SKM-1 treated with dmso at 0.1 percent for 144 hours (cell line): Measurements from ENCODE around the gene MSH6.
"Not testable (repeated sequence)": the region's sequence is repeated elsewhere in the genome, so short reads cannot be mapped to it uniquely, and the experiment has no call there.

ENCODE experiments used
- DNase-seq: peaks from one replicate; lab custom pipeline; 2025; ENCODE audit not compliant: unreplicated experiment; lab: John Stamatoyannopoulos, UW

The MSH6 gene

DNA sequence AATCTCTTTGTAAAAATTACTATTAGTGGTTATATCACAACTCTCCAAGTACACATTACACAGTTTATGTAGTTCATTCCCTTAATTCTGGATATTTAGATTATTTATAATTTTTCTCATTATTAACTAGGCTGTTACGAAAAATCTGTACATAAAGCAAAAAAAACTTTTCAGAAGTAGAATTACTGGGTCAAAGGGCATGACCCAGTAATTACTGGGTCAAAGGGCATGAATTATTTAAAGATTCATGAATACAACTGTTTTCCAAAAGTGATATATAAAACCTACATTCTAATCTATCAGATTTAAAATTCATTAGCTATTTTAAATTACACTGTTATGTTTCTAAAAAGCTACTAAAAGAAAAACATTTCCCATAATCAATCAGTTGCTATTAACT lies 55.3 kb downstream of the MSH6 start:
- no peak for DNase-seq

DNA sequence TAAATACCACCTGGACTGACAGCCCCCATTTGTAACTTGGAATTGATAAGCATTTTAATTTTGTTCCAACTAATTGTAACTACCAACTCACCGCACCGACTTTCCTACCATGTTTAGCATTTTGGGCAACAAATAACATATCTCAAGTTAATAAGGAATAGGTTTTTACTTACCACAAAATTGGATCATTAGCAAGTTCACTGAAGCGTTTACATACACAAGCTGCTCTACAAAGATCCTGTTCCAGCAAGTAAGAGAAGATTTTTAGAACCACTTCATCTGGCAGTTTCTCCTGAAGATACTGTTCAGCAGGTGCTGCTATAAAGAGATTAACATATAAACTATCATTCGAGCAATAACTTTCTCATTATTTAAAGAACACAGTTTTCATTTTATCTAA lies 55.7 kb downstream of the MSH6 start:
- DNase-seq, result no peak

DNA sequence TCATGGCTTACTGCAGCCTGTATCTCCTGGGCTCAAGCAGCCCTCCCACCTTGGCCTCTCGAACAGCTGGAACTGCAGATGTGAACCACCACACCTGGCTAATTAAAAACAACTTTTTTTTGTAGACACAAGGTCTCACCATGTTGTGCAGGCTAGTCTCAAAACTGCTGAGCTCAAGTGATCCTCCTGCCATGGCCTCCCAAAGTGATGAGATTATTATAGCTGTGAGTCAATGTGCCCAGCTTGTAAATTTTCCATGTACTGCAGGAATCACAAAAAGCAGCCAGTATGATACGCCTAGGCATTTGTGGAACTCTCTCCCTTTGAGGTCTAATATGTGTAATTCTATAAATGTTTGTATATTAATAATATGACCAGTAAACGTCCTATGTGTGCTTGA lies 59.9 kb downstream of the MSH6 start:
- no peak for DNase-seq

DNA sequence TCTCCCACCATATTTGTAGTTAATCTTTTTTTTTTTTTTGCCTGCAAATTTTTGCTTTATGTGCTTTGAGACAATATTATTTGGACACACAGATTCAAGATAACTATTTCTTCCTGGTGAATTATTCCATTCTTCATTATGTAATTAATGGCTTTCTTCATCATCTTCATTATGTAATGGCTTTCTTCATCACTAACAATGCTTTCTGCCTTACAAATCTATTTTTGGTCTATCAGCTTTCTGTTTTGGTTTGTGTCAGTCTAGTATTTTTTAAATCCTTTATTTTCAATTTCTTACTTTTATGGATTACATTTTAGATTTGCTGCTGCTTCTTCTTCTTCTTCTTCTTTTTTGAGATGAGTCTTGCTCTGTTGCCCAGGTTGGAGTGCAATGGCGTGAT lies 60.5 kb downstream of the MSH6 start:
- DNase-seq, result no peak

DNA sequence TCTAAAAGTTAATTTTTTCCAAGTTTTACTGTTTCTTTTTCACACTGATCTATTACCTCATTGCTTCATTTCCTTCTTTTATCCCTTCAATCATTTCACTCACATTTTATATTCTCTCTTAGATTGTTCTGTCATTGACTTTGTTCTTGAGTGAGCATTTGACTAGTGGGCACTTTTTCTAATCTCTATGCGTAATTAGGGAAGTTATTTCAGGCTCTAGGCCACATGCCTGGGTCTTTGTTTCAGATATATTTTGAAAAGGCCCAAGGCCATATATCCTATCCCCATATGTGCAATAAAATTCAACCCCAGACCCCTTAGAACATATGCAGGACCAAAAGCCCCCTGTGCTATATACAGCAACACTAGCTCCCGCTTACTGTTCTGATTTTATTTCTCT lies 61.2 kb downstream of the MSH6 start:
- DNase-seq, result no peak

DNA sequence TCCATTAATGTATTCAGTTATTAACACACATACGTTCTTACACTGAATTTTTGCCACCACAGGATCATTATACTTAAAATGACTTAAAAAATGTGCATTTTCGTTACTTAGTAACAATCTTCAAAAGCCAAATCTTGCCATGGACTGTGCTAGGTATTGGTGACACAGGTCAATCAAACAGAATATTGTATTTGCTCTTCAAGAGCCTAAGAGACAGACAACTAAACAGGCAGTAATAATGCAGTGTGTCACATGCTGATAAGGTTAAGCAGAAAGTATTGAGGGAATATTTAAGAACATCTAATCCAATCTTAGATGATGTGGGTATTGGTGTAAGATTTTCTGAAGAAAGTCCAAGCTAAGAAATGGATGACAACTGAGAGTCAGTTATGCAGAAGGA lies 66.4 kb downstream of the MSH6 start:
- DNase-seq, result no peak

DNA sequence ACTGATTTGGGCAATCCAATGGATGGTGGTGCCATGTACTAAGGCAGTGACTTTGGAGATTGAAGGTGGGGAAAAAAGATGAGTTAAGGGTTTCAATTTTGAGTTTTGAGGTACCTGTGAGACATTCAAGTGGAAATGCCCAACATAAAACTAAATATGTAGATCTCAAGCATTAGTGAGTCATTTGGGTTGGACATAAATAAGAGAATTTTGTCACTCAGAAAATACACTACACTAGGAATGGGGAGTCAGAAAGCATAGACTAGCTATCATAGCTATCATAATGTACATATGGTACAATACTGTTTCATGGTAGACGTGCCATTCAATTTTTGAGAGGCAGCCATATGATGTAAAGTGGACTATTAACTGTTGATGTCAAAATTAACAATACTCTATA lies 67.3 kb downstream of the MSH6 start:
- no peak for DNase-seq

DNA sequence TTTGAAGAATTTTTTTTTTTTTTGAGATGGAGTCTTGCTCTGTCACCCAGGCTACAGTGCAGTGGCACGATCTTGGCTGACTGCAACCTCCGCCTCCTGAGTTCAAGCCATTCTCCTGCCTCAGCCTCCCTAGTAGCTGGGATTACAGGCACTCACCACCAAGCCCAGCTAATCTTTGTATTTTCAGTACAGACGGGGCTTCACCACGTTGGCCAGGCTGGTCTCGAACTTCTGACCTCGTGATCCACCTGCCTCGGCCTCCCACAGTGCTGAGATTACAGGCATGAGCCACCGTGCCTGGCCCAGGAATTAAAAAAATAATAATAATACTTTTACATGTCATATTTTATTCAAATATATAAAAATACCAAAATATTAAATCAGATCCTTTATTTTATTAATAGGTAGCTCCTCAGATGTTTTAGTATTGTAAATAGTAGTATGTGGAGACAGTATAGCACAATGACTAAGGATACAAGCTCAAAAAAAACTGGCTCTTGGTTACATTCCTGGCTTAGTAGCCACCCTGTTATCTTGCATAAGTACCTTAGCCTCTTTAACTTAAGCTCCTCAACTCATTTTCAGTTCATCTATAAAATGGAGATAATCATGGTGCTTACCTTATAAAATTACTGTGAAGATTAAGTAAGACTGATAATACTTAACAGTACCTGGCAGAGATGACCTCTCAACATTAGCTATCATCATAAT lies 70.3 kb downstream of the MSH6 start:
- not testable (repeated sequence) for DNase-seq
